Activated T-cell treated with anti-CD3 and anti-CD28 coated beads for 1 hour (primary cell): Measurements from ENCODE around the gene DNAJA1.
"Not testable (repeated sequence)": the region's sequence is repeated elsewhere in the genome, so short reads cannot be mapped to it uniquely, and the experiment has no call there.

Experiments
- DNase-seq: peaks from one replicate; pipeline ENCODE4 v3.0.0-alpha.2; 2020; ENCODE audit warnings: low read depth

The DNAJA1 gene

GRCh38 chr9:33024966-33025571, at the start of gene DNAJA1:
DNAJA1 (plus strand) TSS chr9:33025273; CDS start chr9:33026485, 1,212 bp downstream.
- peak; percentile 95 for DNase-seq

GRCh38 chr9:32978051-32978450, 47.0 kb upstream of the DNAJA1 start:
- DNase-seq, result no peak

DNA sequence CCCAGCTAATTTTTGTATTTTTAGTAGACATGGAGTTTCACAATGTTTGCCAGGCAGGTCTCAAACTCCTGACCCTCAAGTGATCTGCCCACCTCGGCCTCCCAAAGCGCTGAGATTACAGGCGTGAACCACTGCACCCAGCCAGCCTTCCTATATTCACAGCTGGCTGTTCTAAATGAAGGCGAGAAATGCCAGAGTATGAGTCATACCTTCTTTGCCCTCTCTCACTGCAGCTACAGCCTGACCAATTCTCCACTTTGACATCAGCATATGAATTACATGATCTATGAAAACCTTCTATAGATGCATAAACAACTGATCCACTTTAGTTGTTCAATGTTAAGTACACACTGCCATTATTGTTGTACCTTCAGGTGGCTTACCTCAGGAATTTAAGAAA, 38.1 kb upstream of the DNAJA1 start:
- DNase-seq, result no peak

- no peak for DNase-seq
These were observed 35.4 kb upstream of the DNAJA1 start for GRCh38 chr9:32989660-32990059.

DNA sequence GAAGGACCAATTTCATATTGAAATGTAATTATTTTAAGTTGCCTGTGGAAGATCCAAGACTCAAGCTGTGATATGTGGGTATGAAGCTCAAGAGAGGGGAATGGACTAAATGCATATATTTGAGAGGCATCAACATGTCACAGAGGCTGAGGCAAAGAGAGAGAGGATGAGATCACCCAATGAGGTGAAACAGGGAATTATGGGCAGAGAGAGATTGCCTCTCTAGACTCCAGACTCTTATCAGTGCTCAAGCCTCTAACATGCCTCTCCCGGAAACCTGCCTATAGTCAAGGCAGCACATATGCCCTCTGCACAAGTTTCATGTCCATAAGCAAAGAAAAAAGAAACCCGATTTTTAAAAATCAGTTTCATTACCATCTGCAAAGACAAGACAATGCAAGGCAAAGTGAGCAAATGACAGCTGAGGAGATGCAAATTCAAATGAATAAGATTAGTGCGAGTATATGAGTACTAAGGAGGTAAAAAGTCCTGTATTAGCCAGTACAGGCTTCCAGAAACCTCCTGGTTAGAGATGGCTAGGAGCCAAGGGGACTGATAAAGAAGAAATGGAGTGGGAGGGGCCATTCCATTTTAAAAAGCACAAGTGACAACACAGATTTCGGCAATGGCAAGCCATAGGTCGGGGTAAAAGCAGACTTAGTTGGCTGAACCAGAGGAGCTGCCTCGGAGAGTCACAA, 33.0 kb upstream of the DNAJA1 start:
- no peak for DNase-seq

- DNase-seq, result no peak
These were observed 32.4 kb upstream of the DNAJA1 start for GRCh38 chr9:32992595-32993238.

DNA sequence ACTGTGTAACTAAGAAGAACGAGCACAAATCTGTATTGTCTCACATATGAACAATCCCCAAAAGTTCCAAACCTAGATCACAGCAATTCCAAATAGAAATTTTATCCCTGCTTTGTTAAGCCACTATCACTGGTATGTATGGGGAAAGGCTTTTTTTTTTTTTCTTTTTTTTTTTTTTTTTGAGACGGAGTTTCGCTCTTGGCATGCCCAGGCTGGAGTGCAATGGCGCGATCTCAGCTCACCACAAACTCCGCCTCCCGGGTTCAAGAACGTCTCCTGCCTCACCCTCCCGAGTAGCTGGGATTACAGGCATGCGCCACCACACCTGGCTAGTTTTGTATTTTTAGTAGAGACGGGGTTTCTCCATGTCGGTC, 24.4 kb upstream of the DNAJA1 start:
- not testable (repeated sequence) for DNase-seq

DNA sequence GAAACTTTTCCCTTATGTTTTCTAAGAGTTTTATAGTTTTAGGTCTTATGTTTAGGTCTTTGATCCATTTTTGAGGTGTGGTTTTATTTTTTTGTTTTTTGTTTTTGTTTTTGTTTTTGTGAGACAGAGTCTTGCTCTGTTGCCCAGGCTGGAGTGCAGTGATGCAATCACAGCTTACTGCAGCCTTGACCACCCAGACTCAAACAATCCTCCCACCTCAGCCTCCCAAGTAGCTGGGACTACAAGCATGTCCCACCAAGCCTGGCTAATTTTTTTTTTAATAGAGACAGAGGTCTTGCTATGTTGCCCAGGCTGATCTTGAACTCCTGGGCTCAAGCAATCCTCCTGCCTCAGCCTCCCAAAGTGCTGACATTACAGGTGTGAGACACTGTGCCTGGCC, 19.7 kb upstream of the DNAJA1 start:
- not testable (repeated sequence) for DNase-seq

DNA sequence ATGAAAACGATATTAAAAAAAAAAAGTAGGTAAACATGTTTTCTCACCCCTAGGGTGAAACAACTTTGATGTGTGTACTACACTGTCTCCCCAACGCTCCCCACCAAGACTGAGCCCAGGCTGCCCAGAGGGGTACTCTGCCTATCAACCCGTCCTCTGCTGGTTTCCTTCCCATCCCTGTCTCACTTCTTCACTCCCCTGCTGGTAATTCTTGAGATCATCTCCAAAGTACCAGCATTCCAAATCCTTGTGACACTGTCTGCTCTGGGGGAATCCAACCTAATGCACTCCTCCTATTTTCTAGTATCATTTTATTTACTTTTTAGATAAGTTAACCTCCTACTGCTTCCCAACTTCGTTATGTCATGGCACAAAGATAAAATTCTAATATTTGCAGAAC, 17.3 kb upstream of the DNAJA1 start:
- DNase-seq, result no peak

- DNase-seq, result no peak
These were observed 13.2 kb upstream of the DNAJA1 start for GRCh38 chr9:33011831-33012230.

- DNase-seq, result no peak
These were observed 12.6 kb upstream of the DNAJA1 start for GRCh38 chr9:33012328-33013069.

DNA sequence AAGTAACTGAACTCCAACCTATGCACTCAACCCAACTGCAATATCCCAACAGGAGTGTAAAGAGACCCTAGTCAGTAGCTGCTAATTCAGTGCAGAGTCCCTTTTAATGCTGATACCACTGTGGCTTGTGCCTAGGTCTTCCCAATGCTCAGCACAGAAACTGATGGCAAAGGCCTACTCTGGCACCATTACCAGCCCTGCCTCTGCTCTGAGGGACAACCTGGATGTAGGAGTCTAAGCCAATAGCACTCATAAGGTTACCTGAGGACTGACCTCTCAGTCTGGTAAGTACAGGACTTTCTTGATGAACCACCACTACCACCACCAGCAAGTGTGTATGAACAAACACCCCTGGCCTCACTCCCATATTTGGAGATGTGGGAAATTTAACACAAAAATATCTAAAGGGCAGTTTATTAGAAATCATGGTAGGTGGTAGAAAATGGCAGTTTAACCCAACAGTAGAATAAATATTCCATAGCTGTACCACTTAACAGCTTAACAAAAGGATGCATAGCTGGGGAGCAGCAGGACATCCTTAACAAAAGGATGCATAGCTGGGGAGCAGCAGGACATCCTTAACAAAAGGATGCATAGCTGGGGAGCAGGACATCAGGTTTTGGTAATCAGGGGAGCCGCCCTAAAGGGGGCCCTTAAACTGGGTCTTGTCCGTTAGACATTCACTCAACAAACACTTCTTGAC, 11.0 kb upstream of the DNAJA1 start:
- no peak for DNase-seq

- DNase-seq, result no peak
These were observed 10.4 kb upstream of the DNAJA1 start for GRCh38 chr9:33014665-33015014.

- DNase-seq, result no peak
These were observed 7.6 kb upstream of the DNAJA1 start for GRCh38 chr9:33017283-33018041.

GRCh38 chr9:33019797-33020196, 5.3 kb upstream of the DNAJA1 start:
- no peak for DNase-seq

DNA sequence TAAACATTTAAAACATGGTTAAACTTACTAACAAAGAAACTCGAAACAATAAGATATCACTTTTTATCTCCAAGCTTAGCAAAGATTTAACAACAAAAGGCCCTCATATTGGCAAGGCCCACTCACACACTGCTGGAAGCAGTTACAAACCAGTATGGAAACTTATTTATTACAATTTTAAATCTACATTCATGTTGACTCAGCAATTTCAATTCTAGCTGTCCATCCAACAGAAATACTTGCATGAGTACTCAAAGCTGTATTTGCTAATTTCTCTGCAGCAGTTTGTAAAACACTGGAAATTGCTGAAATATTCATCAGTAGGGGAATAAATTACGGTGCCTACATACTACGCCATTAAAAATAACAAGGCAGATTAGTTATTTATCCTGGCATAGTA, 2.8 kb upstream of the DNAJA1 start:
- DNase-seq, result no peak

DNA sequence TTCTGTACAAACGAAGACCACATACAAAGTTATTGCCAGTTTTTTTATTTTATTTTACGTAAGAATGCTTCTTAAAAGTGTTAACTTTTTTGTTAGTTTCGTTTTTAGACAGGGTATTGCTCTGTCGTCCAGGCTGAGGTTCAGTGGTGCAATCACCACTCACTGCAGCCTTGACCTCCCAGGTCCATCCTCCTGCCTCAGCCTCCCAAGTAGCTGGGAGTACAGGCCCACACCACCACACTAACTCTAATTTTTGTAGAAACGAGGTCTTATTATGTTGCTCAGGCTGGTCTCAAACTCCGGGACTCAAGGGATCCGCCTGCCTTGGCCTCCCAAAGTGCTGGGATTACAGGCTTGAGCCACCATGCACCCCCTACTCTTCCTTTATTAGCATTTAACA, 2.3 kb upstream of the DNAJA1 start:
- no peak for DNase-seq

DNA sequence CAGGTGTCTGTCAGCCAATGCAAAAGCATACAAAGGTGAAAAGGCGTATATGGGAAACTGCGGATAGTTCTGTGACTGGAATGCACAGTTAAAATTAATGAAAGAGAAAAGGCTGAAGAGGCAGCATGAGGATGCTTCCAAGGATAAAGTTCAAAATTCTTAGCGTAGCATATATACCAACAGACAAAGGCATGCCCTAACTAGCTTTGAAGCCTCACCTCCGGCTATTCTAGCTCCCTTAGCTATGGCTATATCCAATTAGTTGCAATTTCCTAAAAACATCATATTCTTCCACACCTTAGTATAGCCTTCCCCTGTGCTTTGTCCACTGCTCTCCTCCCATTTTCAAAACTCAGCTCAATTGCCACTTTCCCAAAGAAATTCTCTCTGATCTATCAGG, 1.4 kb upstream of the DNAJA1 start:
- no peak for DNase-seq

- DNase-seq, result no peak
These were observed 727 bp upstream of the DNAJA1 start for GRCh38 chr9:33024126-33024965.

GRCh38 chr9:33025572-33026342, 684 bp downstream of the DNAJA1 start:
- DNase-seq, result peak; percentile 63
